Measurements from ENCODE around the gene ATRNL1.

DNA sequence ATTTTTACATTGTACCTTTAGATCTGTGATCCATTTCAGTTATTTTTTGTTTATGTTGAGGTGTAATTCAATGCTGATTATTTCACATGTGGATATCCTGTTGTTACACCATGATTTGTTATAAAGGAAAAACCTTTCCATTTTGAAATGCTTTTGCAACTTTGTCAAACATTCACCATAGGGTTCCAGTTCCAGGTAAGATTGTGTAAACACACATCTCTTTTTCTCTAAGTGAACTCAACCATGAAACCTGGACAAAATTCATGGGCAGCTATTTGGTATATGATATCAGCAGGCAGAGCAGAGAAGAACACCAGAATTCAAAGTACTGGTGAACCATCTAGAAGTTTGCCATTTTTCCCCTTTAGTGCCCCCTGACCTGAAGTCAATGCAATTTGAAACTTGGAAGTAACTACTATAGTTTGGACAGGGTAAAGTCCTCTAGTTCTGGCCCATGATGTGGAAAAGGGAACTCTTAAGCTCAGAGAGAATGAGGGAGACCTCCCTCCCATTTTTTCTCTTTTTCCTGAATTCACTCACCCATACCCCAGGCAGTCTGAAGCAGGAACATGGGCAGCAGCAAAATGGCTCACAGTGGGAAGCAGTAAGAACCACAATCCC lies 446.1 kb downstream of the ATRNL1 start:
- TF ChIP-seq, protein P1, sequence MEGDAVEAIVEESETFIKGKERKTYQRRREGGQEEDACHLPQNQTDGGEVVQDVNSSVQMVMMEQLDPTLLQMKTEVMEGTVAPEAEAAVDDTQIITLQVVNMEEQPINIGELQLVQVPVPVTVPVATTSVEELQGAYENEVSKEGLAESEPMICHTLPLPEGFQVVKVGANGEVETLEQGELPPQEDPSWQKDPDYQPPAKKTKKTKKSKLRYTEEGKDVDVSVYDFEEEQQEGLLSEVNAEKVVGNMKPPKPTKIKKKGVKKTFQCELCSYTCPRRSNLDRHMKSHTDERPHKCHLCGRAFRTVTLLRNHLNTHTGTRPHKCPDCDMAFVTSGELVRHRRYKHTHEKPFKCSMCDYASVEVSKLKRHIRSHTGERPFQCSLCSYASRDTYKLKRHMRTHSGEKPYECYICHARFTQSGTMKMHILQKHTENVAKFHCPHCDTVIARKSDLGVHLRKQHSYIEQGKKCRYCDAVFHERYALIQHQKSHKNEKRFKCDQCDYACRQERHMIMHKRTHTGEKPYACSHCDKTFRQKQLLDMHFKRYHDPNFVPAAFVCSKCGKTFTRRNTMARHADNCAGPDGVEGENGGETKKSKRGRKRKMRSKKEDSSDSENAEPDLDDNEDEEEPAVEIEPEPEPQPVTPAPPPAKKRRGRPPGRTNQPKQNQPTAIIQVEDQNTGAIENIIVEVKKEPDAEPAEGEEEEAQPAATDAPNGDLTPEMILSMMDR (IDR thresholded peaks at IDR 0.05) = no peak
- TF ChIP-seq POLR2A (IDR thresholded peaks at IDR 0.05) = no peak

All from suprapubic skin (tissue), 3 donors.